GM21528 (cell line): ENCODE measurements around the gene TEX47.

Source experiments
- ATAC-seq: cut with Tn5 transposase; IDR thresholded peaks from one replicate; pipeline ENCODE4 v1.9.1; 2021; ENCODE audit warnings: mild to moderate bottlenecking, moderate library complexity; ENCODE audit not compliant: unreplicated experiment, low FRiP score

The TEX47 gene

DNA sequence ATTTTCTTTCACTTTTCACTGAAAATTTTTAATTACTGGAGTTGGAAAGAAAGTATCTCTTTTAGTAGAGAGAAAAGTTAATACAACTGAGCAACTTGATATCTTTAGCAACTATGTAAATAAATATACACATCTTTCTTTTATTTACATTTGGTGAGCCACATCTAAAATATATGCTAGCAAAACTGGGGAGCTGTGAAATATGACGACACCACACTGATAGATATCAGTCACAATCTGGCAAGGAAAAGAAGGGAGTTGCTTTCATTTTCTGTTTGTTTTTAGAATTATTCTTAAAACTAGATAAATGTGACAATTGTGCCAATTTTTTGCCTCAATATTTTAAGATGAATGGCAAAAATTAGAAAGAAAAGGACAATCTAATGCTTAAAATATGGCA is 38.7 kb downstream of the TEX47 start:
- no peak for ATAC-seq

DNA sequence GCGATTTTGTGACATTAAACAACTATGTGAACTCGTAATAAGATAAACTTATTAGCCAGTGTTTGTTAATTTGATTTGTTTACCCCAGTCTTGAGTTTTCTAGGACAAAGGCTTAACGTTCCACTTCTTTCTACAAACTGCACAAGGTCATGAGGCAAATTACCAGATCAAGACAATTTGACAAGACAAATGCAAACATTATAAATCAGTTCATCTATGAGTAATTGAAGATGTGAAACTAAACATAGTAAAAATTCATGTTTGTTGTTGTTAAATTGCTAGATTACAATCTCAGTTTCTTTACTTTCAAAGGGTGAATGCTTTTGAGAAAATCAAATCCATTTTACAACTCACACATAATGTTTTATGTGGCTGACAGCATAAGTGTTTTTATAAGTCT is 49.4 kb downstream of the TEX47 start:
- ATAC-seq = no peak
